ENCODE results near the gene NTM.

Gene NTM

DNA sequence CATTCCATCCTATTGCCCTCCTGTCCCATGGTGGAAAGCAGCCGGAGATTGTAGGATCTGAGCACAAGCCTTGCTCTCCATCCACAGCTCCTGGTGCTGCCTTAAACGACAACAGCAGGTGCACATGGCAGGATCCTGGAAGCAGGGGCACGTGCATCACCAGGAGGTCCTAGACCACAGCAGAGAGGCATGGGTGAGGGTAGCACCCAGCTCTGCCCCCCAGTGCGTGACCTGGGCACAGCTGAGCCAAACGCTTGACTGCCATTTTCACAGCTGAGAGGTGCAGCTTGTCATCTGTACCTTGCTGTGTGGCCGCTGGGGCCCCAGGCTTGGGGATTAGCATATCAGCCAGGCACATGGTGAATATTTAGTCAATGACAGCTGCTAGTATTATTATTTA, 92.7 kb downstream of the NTM start:
- Histone ChIP-seq H3K27me3 (ENCODE audit: control insufficient read depth, low read length) (no peaks in the 10 kb centered on the region), H4K20me1 (ENCODE audit: control insufficient read depth, insufficient read depth, low read depth, low read length) (no peaks in the 10 kb centered on the region), H3K4me3 (ENCODE audit: low read length) (no peak overlapping the region), H3K4me2 (ENCODE audit: low read length) (no peak overlapping the region), H3K79me2 (ENCODE audit: control insufficient read depth, low read length) (no peaks in the 10 kb centered on the region), H3K27ac (ENCODE audit: low read depth, low read length) (no peak overlapping the region), H3K4me1 (ENCODE audit: control insufficient read depth, low read length) (no peaks in the 10 kb centered on the region), H3K9me2 (replicated peaks; ENCODE audit: control insufficient read depth, low read length) (no peaks in the 10 kb centered on the region), H3K9me3 (ENCODE audit: control insufficient read depth, insufficient read depth, low read length) (no peaks in the 10 kb centered on the region), H3F3A (ENCODE audit: control insufficient read depth, insufficient read depth) (no peaks in the 10 kb centered on the region), H3K36me3 (ENCODE audit: control insufficient read depth, low read length) (no peaks in the 10 kb centered on the region)
- TF ChIP-seq, protein P1, sequence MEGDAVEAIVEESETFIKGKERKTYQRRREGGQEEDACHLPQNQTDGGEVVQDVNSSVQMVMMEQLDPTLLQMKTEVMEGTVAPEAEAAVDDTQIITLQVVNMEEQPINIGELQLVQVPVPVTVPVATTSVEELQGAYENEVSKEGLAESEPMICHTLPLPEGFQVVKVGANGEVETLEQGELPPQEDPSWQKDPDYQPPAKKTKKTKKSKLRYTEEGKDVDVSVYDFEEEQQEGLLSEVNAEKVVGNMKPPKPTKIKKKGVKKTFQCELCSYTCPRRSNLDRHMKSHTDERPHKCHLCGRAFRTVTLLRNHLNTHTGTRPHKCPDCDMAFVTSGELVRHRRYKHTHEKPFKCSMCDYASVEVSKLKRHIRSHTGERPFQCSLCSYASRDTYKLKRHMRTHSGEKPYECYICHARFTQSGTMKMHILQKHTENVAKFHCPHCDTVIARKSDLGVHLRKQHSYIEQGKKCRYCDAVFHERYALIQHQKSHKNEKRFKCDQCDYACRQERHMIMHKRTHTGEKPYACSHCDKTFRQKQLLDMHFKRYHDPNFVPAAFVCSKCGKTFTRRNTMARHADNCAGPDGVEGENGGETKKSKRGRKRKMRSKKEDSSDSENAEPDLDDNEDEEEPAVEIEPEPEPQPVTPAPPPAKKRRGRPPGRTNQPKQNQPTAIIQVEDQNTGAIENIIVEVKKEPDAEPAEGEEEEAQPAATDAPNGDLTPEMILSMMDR (IDR thresholded peaks at IDR 0.05; ENCODE audit: low read depth, low read length, poor library complexity, severe bottlenecking): no peak
- no peak for TF ChIP-seq EZH2phosphoT487 (IDR thresholded peaks at IDR 0.05; ENCODE audit: borderline replicate concordance, low read length)

DNA sequence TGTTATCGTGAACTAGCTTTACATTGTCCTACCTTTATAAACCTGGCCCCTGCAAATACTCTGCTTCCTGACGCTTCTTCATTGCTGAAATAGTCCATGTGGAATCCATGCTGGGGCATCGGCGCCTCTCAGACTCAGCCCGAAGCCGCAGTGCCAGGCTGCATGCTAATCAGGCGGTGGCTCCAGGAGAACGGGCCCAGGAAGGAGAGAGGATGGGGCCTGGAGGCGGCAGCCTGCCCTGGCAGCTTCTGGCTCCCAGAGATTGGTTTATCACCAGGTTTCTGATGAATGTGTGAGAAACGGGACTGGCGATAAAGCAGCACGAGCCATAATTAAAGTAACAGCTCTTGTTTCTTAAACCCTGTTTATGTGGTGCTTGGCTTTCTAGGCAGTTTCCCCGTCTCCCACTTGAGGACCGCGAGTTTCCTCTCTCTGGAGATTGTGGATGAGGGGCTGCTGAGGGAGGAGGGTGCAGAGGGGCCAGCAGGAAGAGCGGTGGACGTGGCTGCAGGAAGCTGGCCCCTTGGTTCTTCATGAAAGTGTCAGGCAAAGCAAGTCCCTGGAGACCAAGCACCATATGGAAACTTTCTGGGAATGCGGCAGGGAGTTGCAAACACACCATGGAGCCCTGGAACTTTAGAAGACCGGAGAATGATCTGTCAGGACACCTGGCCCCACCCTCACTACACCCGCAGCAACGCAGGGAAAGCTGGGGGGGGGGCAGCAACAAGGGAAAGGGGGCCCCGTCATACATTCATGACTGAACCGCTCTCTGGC, 93.4 kb downstream of the NTM start:
- Histone ChIP-seq H3F3A (ENCODE audit: control insufficient read depth, insufficient read depth) (no peaks in the 10 kb centered on the region), H3K4me3 (ENCODE audit: low read length) (no peak overlapping the region), H3K79me2 (ENCODE audit: control insufficient read depth, low read length) (no peaks in the 10 kb centered on the region), H3K36me3 (ENCODE audit: control insufficient read depth, low read length) (no peaks in the 10 kb centered on the region), H3K4me1 (ENCODE audit: control insufficient read depth, low read length) (no peaks in the 10 kb centered on the region), H3K9me2 (replicated peaks; ENCODE audit: control insufficient read depth, low read length) (no peaks in the 10 kb centered on the region), H3K27ac (ENCODE audit: low read depth, low read length) (no peak overlapping the region), H4K20me1 (ENCODE audit: control insufficient read depth, insufficient read depth, low read depth, low read length) (no peaks in the 10 kb centered on the region), H3K27me3 (ENCODE audit: control insufficient read depth, low read length) (no peaks in the 10 kb centered on the region), H3K4me2 (ENCODE audit: low read length) (no peak overlapping the region), H3K9me3 (ENCODE audit: control insufficient read depth, insufficient read depth, low read length) (no peaks in the 10 kb centered on the region)
- TF ChIP-seq, protein P1 (IDR thresholded peaks at IDR 0.05; ENCODE audit: low read depth, low read length, poor library complexity, severe bottlenecking): no peak
- TF ChIP-seq EZH2phosphoT487 (IDR thresholded peaks at IDR 0.05; ENCODE audit: borderline replicate concordance, low read length): no peak

DNA sequence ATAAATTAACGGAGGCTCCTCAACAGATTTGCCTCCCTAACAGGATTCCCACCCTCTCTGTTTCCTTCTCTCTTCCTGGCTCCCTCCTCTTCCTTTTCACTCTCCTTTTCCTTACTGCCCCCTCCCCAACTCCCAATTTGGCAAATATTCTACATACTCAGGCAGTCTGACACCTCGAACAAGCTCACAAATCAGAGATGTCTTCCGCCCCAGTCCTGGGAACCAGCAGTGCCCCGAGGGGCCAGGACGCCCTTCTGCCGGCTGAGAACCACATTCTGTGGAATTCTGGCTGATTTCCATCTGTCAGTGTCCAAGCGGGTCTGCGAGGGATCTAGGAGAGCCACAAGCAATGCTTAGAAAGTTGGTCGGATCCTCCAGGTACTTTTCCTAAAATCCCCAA, 94.0 kb downstream of the NTM start:
- H3K79me2 ChIP-seq (ENCODE audit: control insufficient read depth, low read length): no peaks in the 10 kb centered on the region
- TF ChIP-seq, protein P1 (IDR thresholded peaks at IDR 0.05; ENCODE audit: low read depth, low read length, poor library complexity, severe bottlenecking): no peak
- no peak for TF ChIP-seq EZH2phosphoT487 (IDR thresholded peaks at IDR 0.05; ENCODE audit: borderline replicate concordance, low read length)
- no peaks in the 10 kb centered on the region for H3F3A ChIP-seq (ENCODE audit: control insufficient read depth, insufficient read depth)
- no peaks in the 10 kb centered on the region for H4K20me1 ChIP-seq (ENCODE audit: control insufficient read depth, insufficient read depth, low read depth, low read length)
- H3K9me3 ChIP-seq (ENCODE audit: control insufficient read depth, insufficient read depth, low read length): no peaks in the 10 kb centered on the region
- no peak overlapping the region for H3K27ac ChIP-seq (ENCODE audit: low read depth, low read length)
- no peak overlapping the region for H3K4me2 ChIP-seq (ENCODE audit: low read length)
- H3K4me1 ChIP-seq (ENCODE audit: control insufficient read depth, low read length): no peaks in the 10 kb centered on the region
- H3K9me2 ChIP-seq (replicated peaks; ENCODE audit: control insufficient read depth, low read length): no peaks in the 10 kb centered on the region
- no peaks in the 10 kb centered on the region for H3K36me3 ChIP-seq (ENCODE audit: control insufficient read depth, low read length)
- no peaks in the 10 kb centered on the region for H3K27me3 ChIP-seq (ENCODE audit: control insufficient read depth, low read length)
- H3K4me3 ChIP-seq (ENCODE audit: low read length): no peak overlapping the region
